H4 (cell line): Measurements from ENCODE around the gene EPSTI1. TPM values are rescaled to one million over a fixed set of nuclear protein-coding genes. Genes with fewer than 3 reads are reported as not detected.

Source experiments
- DNase-seq: peaks from one replicate; pipeline ENCODE4 v3.0.0-alpha.2; 2015; ENCODE audit warnings: low spot score
- total RNA-seq: library from RNA; depleted of rRNA; stranded (reverse); fragments of >200 nt; shearing (Covaris generic); gene quantifications from 2 replicates; pipeline ENCODE4 v1.2.3, GENCODE V29; 2014

EPSTI1 gene
- total RNA-seq, 1 experiment from 2014 or later: 5.4 TPM

DNA sequence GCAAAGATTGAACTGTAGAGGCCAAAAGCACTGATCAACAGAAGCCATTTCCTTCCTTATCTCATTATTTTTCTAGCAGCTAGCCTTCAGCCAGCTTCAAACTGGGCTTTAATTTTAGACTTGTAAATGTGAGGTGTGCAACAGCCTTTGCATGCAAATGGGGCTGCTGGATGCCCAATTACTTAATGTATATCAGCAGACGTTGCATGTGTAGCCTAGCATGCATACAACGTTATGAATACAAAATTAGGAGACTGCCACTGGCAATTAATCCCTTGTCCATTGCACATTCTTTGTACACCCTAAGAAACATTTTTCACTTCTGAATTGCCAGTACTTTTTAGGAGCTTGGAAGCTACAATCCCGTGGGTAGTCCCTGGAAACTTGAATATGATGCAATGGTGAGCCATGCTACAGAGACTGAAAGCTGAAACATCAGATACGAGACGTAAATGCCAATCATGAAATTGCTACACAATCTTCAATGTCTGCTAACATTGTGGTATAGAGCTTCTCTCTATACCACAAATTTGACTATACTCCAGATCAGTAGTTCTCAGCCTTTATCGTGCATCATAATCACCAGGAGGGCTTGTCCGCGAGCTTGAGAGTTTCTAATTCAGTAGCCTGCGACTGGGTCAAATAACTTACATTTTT is 20.2 kb downstream of the EPSTI1 start:
- DNase-seq: no peak

DNA sequence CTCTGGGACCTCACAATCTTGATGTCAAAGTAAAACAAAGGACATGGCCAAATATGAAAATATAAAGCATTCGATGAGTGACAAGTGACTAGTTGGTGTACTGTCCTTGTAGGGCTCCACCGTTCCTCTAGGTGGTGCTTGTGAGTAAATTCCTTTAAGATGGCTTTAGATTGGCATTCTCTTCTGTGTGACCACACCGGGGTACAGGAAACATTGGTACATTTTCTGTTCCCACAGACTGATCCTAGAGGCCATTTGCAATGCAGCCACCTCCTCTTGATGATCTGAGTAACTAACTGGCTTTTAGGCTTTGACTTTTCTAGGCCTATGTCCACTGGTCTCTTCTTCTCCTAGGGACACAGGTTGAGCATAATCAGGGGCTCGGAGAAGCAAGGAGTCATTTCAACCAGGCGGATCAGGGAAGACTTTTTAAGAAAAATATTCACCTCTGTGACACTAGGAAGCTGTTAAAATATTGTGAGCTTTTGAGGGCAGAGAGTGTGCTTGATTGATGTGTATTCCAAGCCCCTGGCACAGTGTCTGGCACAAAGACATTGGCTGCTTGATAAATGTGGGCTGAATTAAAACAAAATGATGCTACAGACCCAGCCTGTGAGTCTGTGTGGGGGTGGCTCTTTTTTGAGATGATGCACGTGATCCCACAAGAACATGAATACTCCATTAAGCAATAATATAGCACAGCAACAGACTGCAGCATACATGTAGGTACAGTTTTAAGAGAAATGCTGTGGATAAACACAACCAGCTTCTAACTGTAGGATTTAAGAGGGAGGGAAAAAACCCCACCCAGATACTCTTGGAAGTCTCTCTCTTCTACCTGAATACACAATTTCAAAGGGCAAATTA is 21.0 kb downstream of the EPSTI1 start:
- peak; percentile 36 for DNase-seq

GRCh38 chr13:42969565-42970172 is 22.4 kb downstream of the EPSTI1 start:
- peak; percentile 31 for DNase-seq

DNA sequence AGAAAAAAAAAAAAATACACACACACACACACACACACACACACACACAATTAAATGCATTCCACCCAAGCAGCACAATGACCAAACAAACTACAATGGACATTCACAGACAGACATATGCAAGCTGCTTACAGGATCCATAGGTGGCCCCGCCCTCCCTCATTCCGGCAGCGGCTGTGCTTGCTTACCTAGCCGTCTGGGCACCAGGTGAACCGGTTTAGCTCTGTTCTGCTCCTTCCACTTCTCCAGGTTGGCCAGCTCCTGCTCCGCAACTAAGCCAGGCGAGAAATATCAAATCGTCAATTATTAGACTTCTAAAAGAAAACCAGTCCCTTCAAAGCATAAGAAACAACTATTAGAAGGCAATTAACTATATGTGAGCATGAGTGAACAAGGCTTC is 23.1 kb downstream of the EPSTI1 start:
- DNase-seq: no peak

- DNase-seq: no peak
These were observed 24.4 kb downstream of the EPSTI1 start for GRCh38 chr13:42967660-42968059.

- DNase-seq: no peak
These were observed 26.8 kb downstream of the EPSTI1 start for GRCh38 chr13:42965281-42965680.

DNA sequence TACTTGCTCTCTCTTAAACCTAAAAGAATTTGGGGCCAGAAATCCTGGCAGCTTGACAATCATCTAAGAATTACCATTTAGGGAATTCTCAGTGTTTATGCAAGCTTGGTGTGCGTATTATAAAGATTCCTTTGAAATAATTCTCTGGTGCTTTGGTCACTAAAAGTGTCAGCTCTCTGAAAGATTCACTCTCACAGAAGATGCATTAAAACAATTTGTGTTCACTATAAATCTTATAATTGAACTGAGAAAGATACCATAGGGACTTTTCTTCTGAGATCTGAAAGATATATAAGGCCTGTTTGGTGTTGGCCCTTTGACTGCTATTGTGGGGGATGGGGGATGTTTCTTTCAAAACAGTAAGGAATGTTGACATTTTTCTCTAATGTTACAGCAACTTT is 27.3 kb downstream of the EPSTI1 start:
- DNase-seq: no peak

- no peak for DNase-seq
These were observed 32.4 kb downstream of the EPSTI1 start for GRCh38 chr13:42959615-42960014.

DNA sequence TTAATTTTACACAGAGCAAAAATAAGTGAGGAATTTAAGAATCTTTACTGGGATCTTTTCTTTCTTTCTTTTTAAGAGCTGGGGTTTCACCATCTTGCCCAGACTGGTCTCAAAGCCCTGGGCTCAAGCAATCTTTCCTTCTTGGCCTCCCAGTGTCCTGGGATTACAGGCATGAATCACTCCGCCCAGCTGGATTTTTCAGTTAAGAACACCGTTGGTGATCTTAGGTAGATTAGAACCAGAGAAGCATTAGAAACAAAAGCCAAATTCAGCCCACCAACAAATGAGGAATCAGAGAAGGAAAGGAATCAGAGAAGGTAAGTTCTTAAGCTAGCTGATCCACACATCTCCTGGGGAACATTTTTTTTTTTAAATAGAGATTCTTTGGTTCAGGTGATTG is 34.2 kb downstream of the EPSTI1 start:
- DNase-seq: no peak

GRCh38 chr13:42950181-42950580 is 41.9 kb downstream of the EPSTI1 start:
- no peak for DNase-seq

DNA sequence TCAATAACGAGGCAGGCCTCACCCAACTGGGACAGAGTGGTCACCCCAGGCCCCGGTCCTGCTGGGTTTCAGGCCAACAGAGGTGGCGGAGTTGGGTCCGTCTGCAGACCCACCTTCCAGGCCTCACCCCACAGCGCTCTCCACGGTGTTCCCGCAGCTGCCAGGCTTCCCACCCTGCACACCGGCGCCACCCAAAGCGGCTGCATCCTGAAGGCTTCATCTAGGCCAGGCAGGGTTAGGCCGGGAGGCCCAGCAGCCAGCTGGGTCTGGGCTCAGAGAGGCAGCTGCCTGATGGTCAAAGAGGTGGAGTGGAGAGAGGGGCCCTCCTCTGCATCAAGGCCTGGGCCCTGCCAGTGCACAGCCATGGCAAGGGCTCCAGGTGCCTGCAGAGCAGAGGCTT is 44.1 kb downstream of the EPSTI1 start:
- no peak for DNase-seq

DNA sequence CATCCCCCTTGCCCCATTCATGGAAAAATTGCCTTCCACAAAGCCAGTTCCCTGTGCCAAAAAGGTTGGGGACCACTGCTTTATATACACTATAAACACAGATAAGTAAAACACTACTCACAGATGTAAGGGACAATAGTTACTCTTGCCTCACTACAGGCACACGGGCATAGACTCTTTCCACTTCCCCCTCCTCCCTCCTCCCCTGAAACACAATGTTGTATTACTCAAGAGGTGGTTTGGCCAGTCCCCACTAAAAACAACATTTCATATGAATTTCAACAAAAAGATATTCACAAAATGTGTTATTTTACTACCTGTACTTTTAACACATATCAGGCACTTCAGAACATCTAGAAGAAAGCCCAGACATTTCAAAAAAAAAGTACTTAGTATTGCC is 45.1 kb downstream of the EPSTI1 start:
- no peak for DNase-seq

DNA sequence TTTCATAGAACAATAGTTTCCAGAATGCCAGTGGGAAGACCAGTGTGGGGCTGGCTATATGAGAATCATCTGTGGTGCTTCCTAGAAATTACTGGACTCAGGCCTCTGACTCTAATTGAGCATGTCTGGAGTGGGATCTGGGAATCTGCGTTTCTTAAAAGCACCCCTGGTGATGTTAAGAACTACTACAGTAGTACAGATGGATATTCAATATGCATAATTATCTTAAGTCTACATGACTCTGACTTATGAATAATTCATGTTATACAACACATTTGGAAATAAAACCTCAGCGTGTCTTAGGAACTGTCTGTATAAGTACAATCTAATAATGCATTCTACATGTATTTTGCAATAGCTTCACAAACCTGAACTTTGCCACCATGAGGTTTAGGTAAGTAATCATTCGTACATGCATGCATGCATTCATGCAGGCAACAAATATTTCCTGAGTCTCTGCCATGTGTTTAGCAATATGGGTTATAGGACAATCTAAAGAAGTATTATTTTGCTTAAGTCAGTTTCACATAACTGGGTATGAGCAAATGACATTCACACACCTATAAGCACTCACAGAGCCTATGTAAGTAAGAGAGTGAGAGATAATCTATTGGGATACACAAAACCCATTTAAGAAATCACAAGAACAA is 62.0 kb downstream of the EPSTI1 start:
- DNase-seq: no peak

- no peak for DNase-seq
These were observed 65.5 kb downstream of the EPSTI1 start for GRCh38 chr13:42926555-42926954.

DNA sequence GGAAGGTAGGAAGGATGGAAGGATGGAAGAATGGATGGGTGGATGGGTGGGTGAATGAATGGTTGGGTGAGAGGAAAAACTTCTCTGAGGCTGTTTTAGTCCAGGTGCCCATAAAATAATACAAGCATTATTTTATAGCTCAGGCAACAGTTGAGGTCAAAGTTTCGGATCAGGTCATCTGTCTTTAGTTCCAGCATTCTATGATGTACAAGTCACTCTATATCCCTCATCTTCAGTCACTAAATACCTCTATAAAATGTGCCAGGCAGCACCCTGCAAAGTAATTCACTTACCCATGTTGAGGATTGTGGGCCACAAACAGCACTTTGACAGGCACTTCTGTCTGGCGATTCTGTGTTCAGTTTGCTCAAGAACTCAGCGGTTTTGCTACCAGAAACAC is 66.0 kb downstream of the EPSTI1 start:
- no peak for DNase-seq

DNA sequence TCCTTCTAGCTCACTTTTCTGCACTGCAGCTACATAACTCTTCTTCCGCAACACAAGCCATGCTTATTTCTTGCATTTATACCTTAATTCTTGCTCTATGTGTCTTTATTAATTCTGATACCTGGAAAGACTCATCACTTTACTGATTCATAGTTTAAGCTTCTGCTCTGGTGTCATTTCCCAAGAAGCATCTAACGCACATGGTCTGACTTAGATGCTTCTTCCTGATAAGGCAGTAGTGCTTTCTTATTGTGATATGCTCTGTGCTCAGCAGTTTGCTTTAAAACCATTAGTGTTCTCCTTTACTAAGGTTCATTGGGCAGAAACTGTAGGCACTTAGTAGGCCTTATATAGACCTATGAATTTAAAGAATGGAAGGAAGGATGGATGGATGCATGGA is 66.4 kb downstream of the EPSTI1 start:
- DNase-seq: no peak

DNA sequence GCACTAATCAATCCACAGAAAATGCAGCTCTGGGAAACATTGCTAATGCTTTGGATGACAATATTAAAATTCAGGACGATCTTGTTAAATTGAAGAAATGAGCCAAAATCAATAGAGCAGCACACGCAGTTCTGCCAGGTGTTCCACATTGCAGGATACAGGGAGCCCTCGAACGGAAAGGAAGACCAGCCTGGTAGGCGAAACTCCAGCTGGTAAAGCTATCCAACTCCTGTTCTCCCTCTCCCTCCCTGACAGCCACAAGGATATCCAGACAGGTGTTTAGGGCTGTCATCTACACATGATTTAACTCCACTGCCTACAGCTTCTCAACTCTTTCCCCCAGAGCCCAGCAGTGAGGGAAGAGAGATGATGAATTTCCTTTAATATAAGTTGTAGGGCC is 67.7 kb downstream of the EPSTI1 start:
- DNase-seq: no peak

DNA sequence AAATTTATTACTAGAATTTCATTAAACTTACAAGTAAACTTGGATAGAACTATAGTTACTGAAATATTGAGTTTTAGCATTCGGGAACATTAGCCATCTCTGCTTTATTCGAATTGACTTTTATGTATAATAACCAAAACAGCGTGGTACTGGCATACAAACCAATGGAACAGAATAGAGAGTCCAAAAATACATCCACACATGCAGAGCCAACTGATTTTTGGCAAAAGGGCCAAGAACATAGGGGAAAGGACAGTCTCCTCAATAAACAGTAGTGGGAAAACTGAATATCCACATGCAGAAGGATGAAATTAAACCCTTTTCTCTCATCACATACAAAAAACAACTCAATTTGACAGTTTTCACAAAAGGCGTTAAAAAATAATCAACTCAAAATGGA is 84.3 kb downstream of the EPSTI1 start:
- no peak for DNase-seq

- DNase-seq: no peak
These were observed 85.8 kb downstream of the EPSTI1 start for GRCh38 chr13:42906257-42906656.

DNA sequence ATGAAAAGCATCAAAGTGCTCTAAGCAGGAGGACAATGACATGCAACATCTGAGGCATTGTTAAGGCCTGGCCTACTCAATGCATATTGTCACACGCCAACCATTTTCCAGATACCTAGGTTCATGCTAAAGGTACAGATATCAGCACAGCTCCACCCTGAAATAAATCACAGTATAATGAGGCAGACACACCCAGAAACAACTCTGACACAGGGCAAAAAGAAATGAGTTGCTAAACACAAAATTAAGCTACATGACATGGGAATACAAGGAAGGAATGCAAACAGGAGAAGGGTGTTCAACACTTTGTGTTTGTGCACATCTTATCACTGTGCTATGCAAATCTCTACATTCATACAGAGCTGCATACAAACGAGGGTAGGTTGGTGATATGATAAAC is 86.5 kb downstream of the EPSTI1 start:
- DNase-seq: no peak

DNA sequence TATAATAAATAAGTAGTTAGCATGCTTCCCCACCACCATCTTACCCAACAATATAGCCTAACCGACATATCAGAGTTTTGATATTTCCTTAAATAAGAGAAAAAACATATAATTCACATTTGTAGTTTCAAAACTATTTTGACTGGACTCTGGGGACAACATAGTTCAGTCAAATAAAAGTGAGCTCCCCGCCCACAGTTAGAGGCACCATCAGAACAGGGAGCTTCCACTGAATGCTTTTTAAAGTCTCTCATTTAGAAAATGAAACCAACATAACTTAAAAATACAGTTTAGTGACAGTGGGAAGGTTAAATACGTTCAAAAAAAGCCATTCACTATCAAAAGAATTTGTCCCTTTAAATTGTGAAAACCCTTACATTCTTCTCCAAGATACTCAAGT is 92.8 kb downstream of the EPSTI1 start:
- DNase-seq: no peak

DNA sequence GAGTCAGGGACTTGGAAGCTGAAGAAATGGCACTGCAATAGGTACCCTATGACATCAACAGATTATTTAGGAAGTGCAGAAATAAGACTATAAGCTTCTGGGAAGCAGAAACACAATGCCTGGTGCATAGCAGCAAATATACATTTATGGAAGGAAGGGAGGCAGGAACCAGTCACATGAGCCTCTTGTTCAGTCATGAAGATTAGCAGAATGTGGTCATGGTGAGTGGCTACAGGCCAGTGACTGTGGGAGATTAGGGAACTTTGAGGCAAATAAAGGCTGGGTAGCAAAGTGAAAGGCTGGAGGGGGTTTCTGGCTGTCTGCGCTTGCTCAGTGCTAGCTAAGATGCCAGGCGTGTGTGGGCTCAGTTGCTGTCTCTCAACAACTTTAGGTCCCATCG is 96.3 kb downstream of the EPSTI1 start:
- no peak for DNase-seq
